HG02885 (cell line): Measurements from ENCODE around the gene AP2A2.
A peak's percentile ranks its signal among the peaks of the same experiment; 100 is the strongest.

Experiments used
- ATAC-seq: cut with Tn5 transposase; IDR thresholded peaks from one replicate; pipeline ENCODE4 v1.9.1; 2021; ENCODE audit warnings: mild to moderate bottlenecking; ENCODE audit not compliant: unreplicated experiment, poor library complexity

Gene AP2A2

GRCh38 chr11:925496-926301 is at the start of gene AP2A2:
AP2A2 (plus strand) TSS chr11:925870; CDS start chr11:926022, 152 bp downstream.
- peak; percentile 75 for ATAC-seq

GRCh38 chr11:876545-876944 is 49.1 kb upstream of the AP2A2 start:
- no peak for ATAC-seq

- no peak for ATAC-seq
Measured at GRCh38 chr11:877565-877964, 48.1 kb upstream of the AP2A2 start.

GRCh38 chr11:880447-880846 is 45.2 kb upstream of the AP2A2 start:
- no peak for ATAC-seq

GRCh38 chr11:882596-882995 is 43.1 kb upstream of the AP2A2 start:
- no peak for ATAC-seq

GRCh38 chr11:883527-883926 is 42.1 kb upstream of the AP2A2 start:
- no peak for ATAC-seq

- ATAC-seq: no peak
Measured at GRCh38 chr11:884578-885070, 41.0 kb upstream of the AP2A2 start.

- ATAC-seq: no peak
Measured at GRCh38 chr11:886568-886967, 39.1 kb upstream of the AP2A2 start.

GRCh38 chr11:887589-887988 is 38.1 kb upstream of the AP2A2 start:
- no peak for ATAC-seq

- no peak for ATAC-seq
Measured at GRCh38 chr11:888310-889212, 37.1 kb upstream of the AP2A2 start.

GRCh38 chr11:889257-889656 is 36.4 kb upstream of the AP2A2 start:
- ATAC-seq: no peak

- ATAC-seq: no peak
Measured at GRCh38 chr11:889687-890475, 35.8 kb upstream of the AP2A2 start.

- no peak for ATAC-seq
Measured at GRCh38 chr11:890794-891540, 34.7 kb upstream of the AP2A2 start.

GRCh38 chr11:893008-893654 is 32.5 kb upstream of the AP2A2 start:
- ATAC-seq: no peak

- no peak for ATAC-seq
Measured at GRCh38 chr11:894575-895201, 31.0 kb upstream of the AP2A2 start.

GRCh38 chr11:895331-896110 is 30.1 kb upstream of the AP2A2 start:
- no peak for ATAC-seq

GRCh38 chr11:897253-898142 is 28.2 kb upstream of the AP2A2 start:
- ATAC-seq: no peak
